ENCODE results near the gene MOGAT2. TPM values are rescaled to one million over a fixed set of nuclear protein-coding genes. Genes with fewer than 3 reads are reported as not detected.

The MOGAT2 gene
- total and polyA plus RNA-seq, 2 of the 13 experiments (the other 11 are each of a cell fraction or from before 2014, with no cell fraction given), result 27.2 to 27.8 TPM

DNA sequence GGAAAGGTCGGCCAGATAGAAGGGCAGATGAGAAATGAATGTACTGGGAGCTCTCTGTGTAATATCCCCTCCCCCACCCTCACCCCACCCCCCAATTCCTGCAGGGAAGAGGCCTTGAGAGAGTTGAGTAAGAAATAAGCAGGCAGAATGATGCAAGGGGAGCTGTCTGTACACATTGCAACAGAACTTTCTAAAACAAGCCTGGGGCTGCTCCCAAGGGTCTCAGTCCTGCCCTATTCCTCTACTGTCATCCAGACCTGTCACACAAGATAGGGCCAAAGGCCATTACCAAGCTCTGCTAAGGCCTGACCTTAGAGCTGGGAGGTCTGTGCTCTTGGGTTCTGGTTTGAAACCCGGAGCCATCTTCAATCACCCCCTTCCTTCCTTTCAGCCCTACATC is 45.2 kb downstream of the MOGAT2 start (continued):
- TF ChIP-seq, protein P1, sequence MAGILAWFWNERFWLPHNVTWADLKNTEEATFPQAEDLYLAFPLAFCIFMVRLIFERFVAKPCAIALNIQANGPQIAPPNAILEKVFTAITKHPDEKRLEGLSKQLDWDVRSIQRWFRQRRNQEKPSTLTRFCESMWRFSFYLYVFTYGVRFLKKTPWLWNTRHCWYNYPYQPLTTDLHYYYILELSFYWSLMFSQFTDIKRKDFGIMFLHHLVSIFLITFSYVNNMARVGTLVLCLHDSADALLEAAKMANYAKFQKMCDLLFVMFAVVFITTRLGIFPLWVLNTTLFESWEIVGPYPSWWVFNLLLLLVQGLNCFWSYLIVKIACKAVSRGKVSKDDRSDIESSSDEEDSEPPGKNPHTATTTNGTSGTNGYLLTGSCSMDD (CRISPR knock-in tag; IDR thresholded peaks at IDR 0.05), result no peak
- no peak for TF ChIP-seq HNRNPL (IDR thresholded peaks at IDR 0.05; ENCODE audit: low read depth, low read length)
- no peak for TF ChIP-seq HNRNPK (IDR thresholded peaks at IDR 0.05; ENCODE audit: low read depth, low read length, poor library complexity, severe bottlenecking)
- peak; percentile 76; the same call in 1 of the 2 replicates for TF ChIP-seq SALL2 (CRISPR knock-in tag; IDR thresholded peaks at IDR 0.05)
- no peak for TF ChIP-seq PHF5A (CRISPR knock-in tag; IDR thresholded peaks at IDR 0.05; ENCODE audit: low read depth, unreplicated experiment)
- TF ChIP-seq, protein P2, sequence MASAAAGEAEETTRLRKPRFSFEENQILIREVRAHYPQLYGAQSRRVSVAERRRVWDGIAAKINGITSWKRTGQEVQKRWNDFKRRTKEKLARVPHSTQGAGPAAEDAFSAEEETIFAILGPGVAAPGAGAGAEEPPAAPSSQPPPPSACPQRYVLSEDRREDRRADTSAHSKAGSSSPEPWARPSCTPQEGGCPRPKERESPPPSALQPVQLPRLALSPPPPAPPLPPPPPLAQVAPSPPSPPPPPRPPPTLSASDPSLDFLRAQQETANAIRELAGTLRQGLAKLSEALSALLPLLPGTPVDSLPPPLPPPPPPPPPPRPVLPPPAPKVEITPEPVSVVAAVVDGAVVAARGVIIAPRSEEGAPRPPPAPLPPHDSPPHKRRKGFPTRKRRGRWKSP (CRISPR knock-in tag; IDR thresholded peaks at IDR 0.05), result no peak
- TF ChIP-seq, protein P3, sequence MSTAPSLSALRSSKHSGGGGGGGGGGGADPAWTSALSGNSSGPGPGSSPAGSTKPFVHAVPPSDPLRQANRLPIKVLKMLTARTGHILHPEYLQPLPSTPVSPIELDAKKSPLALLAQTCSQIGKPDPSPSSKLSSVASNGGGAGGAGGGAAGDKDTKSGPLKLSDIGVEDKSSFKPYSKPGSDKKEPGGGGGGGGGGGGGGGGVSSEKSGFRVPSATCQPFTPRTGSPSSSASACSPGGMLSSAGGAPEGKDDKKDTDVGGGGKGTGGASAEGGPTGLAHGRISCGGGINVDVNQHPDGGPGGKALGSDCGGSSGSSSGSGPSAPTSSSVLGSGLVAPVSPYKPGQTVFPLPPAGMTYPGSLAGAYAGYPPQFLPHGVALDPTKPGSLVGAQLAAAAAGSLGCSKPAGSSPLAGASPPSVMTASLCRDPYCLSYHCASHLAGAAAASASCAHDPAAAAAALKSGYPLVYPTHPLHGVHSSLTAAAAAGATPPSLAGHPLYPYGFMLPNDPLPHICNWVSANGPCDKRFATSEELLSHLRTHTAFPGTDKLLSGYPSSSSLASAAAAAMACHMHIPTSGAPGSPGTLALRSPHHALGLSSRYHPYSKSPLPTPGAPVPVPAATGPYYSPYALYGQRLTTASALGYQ (CRISPR knock-in tag; IDR thresholded peaks at IDR 0.05), result no peak; the same call in 1 of the 2 replicates
- TF ChIP-seq, protein P4, sequence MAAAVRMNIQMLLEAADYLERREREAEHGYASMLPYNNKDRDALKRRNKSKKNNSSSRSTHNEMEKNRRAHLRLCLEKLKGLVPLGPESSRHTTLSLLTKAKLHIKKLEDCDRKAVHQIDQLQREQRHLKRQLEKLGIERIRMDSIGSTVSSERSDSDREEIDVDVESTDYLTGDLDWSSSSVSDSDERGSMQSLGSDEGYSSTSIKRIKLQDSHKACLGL (CRISPR knock-in tag; IDR thresholded peaks at IDR 0.05), result no peak
- no peak for TF ChIP-seq SRF (IDR thresholded peaks at IDR 0.05; ENCODE audit: low read depth, low read length)
- TF ChIP-seq, protein P5, sequence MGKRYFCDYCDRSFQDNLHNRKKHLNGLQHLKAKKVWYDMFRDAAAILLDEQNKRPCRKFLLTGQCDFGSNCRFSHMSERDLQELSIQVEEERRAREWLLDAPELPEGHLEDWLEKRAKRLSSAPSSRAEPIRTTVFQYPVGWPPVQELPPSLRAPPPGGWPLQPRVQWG (CRISPR knock-in tag; IDR thresholded peaks at IDR 0.05; ENCODE audit: borderline replicate concordance, low read depth), result no peak
- TF ChIP-seq, protein P6, sequence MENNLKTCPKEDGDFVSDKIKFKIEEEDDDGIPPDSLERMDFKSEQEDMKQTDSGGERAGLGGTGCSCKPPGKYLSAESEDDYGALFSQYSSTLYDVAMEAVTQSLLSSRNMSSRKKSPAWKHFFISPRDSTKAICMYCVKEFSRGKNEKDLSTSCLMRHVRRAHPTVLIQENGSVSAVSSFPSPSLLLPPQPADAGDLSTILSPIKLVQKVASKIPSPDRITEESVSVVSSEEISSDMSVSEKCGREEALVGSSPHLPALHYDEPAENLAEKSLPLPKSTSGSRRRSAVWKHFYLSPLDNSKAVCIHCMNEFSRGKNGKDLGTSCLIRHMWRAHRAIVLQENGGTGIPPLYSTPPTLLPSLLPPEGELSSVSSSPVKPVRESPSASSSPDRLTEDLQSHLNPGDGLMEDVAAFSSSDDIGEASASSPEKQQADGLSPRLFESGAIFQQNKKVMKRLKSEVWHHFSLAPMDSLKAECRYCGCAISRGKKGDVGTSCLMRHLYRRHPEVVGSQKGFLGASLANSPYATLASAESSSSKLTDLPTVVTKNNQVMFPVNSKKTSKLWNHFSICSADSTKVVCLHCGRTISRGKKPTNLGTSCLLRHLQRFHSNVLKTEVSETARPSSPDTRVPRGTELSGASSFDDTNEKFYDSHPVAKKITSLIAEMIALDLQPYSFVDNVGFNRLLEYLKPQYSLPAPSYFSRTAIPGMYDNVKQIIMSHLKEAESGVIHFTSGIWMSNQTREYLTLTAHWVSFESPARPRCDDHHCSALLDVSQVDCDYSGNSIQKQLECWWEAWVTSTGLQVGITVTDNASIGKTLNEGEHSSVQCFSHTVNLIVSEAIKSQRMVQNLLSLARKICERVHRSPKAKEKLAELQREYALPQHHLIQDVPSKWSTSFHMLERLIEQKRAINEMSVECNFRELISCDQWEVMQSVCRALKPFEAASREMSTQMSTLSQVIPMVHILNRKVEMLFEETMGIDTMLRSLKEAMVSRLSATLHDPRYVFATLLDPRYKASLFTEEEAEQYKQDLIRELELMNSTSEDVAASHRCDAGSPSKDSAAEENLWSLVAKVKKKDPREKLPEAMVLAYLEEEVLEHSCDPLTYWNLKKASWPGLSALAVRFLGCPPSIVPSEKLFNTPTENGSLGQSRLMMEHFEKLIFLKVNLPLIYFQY (CRISPR knock-in tag; IDR thresholded peaks at IDR 0.05; ENCODE audit: borderline replicate concordance), result no peak
- no peak for TF ChIP-seq HCFC1 (IDR thresholded peaks at IDR 0.05; ENCODE audit: low read depth, low read length)
- no peak for TF ChIP-seq NONO (IDR thresholded peaks at IDR 0.05)
- TF ChIP-seq NONO (CRISPR knock-in tag; conservative IDR thresholded peaks at IDR 0.05), result peak; percentile 75
- TF ChIP-seq RFX1 (IDR thresholded peaks at IDR 0.05), result no peak
- no peak for TF ChIP-seq GTF2F1 (IDR thresholded peaks at IDR 0.05; ENCODE audit: low read length)
- no peak for TF ChIP-seq ATF7-NPFF (CRISPR knock-in tag; IDR thresholded peaks at IDR 0.05; ENCODE audit: low read depth)
- TF ChIP-seq, protein P7, sequence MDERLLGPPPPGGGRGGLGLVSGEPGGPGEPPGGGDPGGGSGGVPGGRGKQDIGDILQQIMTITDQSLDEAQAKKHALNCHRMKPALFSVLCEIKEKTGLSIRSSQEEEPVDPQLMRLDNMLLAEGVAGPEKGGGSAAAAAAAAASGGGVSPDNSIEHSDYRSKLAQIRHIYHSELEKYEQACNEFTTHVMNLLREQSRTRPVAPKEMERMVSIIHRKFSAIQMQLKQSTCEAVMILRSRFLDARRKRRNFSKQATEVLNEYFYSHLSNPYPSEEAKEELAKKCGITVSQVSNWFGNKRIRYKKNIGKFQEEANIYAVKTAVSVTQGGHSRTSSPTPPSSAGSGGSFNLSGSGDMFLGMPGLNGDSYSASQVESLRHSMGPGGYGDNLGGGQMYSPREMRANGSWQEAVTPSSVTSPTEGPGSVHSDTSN (CRISPR knock-in tag; IDR thresholded peaks at IDR 0.05), result peak; percentile 18; the same call in 1 of the 2 replicates
- TF ChIP-seq ZBTB7A (CRISPR knock-in tag; IDR thresholded peaks at IDR 0.05), result peak; percentile 76; the same call in 1 of the 2 replicates
- TF ChIP-seq ZNF83 (CRISPR knock-in tag; IDR thresholded peaks at IDR 0.05; ENCODE audit: borderline replicate concordance), result no peak
- no peak for TF ChIP-seq SAFB2 (CRISPR knock-in tag; IDR thresholded peaks at IDR 0.05; ENCODE audit: borderline replicate concordance, low read depth)
